ENCODE data around the gene CEP85L.

Gene CEP85L

GRCh38 chr6:118651282-118652050 lies at the start of gene CEP85L:
CEP85L (minus strand) TSS chr6:118651591; CDS start chr6:118651269, 322 bp downstream.
- peak; percentile 77 to 82 for DNase-seq (ENCODE audit: low read depth in 2 of 2)

- DNase-seq (ENCODE audit: low read depth in 2 of 2) = no peak
Observed at GRCh38 chr6:118700531-118700930, 49.1 kb upstream of the CEP85L start.

DNA sequence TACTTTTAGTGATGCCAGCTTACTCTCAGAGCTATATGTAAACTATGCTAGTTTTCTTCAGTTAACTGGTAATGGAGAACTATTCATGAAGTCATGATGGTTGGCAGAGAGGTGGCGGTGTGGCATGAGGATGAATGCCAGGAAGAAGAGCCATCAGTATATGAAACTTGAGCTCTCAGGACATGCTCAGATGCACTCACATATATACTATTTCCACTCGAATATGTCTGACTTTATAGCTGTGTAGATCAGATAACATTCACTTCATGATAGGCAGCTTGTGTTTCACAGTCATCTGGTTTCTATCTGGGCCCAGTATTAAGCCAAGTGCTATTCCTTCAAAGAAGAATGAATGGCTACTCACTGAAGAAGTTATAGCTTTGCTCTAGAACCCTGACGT lies 46.2 kb upstream of the CEP85L start:
- no peak for DNase-seq (ENCODE audit: low read depth in 2 of 2)

DNA sequence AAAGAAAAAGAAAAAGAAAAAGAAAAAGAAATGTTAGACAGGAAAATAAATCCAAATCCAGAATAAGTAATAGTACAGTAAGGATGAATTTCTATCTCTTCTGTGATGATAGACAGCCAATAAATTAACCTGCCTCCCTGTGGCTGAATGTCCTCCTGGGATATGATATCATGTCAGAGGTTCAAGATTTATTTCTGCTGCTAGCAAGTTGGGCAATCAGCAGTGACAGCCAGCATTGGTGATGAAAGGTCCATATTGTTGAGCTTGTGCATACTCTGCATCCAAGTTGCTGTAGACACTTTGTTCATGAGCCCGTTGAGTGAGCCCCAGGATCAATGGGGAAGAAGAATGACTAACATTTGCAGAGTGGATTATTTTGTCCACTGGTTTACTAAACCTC lies 44.9 kb upstream of the CEP85L start:
- no peak for DNase-seq (ENCODE audit: low read depth in 2 of 2)

- no peak for DNase-seq (ENCODE audit: low read depth in 2 of 2)
Observed at GRCh38 chr6:118693562-118693961, 42.2 kb upstream of the CEP85L start.

DNA sequence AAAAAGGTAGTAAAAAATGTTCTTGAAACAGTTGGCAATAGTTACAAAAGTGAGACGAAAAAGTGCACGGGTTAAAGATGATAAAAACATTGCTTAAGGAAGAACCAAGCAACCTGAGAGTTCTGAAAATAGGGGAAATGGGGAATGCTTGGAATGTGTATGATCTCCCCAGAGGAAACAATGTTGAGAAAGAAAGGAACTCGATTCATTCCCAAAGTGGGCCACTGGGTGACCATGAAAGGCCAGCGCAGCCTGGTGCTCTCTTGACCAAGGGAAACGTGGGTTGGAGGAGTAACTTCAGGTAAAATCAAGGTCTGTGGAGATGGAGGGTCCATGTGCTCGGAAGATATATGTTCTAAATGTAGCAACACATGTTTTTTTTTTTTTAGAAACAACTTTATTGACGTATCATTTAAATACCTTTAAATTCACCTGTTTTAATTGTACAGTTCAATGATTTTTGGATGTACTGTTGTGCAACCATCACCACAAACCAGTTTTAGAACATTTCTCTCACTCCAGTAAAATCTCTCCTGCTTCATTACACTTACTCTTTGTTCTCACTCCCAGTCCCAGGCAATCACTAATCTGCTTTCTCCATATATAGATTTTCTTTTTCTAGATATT lies 34.5 kb upstream of the CEP85L start:
- DNase-seq (ENCODE audit: low read depth in 2 of 2) = no peak

GRCh38 chr6:118683881-118684872 lies 32.8 kb upstream of the CEP85L start:
- DNase-seq (ENCODE audit: low read depth in 2 of 2) = no peak

GRCh38 chr6:118680452-118681095 lies 29.2 kb upstream of the CEP85L start:
- DNase-seq (ENCODE audit: low read depth in 2 of 2) = no peak

GRCh38 chr6:118679327-118679901 lies 28.0 kb upstream of the CEP85L start:
- no peak for DNase-seq (ENCODE audit: low read depth in 2 of 2)

DNA sequence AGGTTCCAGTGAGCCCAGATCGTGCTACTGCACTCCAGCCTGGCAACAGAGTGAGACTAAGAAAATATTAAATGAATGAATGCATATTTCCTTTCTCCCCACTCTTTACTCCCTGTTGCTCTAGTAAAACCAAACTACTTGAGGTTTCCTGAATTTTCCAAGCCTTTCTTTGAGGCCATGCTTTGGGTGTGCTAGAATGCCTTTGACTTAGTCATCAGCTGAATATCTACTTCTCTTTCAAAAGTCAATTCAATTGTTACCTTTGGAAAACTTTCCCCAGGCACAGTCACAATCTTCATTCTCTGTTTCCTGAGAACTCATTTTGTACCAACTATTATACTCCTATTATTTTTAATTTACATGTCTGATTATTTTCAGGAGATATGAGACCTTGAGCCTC lies 27.5 kb upstream of the CEP85L start:
- no peak for DNase-seq (ENCODE audit: low read depth in 2 of 2)

- DNase-seq (ENCODE audit: low read depth in 2 of 2) = no peak
Observed at GRCh38 chr6:118677193-118677592, 25.8 kb upstream of the CEP85L start.

GRCh38 chr6:118675225-118675624 lies 23.8 kb upstream of the CEP85L start:
- DNase-seq (ENCODE audit: low read depth in 2 of 2) = no peak

DNA sequence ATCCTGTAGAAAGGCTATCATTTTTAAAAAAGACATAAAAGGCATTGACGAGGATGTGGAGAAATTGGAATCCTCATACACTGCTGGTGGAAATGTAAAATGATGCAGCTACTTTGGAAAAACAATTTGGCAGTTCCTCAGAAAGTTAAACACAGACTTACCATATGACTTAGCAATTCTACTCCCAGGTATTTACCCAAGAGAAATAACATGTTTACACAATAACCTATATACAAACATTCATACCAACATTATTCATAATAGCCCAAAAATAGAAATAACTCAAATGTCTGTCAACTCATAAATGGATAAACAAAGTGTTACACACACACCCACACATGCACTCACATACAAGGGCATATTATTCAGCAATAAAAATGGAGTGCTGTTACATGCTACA lies 23.4 kb upstream of the CEP85L start:
- DNase-seq (ENCODE audit: low read depth in 2 of 2) = no peak

DNA sequence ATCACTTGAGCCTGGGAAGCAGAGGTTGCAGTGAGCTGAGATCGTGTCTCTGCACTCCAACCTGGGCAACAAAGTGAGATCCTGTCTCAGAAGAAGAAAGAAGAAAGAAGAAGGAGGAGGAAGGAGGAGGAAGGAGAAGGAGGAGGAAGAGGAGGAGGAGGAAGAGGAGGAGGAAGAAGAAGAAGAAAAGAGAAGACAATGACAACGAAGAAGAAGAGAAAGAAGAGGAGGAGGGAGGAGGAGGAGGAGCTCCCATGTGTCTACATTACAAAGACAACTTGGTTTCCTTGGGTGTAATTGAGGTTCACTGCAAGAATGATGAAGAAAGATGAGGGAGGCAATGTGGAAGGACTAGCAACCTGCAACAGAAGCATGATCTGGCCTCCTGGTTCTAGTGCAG lies 21.3 kb upstream of the CEP85L start:
- DNase-seq (ENCODE audit: low read depth in 2 of 2) = no peak

DNA sequence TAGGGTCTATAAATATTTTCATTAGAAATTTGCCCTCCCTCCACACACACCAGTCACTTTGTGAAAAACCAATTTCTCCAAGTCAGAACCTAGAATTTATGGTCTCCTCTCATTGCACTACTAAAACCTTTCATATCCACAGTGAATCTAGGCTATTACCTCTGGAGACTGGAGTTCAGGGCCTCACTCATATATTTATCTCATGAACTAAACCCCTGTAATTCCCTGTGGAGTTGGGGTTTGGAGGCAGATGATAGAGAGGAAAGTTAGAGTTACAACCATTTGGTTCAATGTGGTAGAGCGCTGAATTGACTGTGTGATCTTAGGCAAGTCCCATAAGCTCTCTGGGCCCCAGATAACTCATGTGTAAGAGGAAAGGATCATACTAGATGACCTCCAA lies 18.2 kb upstream of the CEP85L start:
- no peak for DNase-seq (ENCODE audit: low read depth in 2 of 2)

DNA sequence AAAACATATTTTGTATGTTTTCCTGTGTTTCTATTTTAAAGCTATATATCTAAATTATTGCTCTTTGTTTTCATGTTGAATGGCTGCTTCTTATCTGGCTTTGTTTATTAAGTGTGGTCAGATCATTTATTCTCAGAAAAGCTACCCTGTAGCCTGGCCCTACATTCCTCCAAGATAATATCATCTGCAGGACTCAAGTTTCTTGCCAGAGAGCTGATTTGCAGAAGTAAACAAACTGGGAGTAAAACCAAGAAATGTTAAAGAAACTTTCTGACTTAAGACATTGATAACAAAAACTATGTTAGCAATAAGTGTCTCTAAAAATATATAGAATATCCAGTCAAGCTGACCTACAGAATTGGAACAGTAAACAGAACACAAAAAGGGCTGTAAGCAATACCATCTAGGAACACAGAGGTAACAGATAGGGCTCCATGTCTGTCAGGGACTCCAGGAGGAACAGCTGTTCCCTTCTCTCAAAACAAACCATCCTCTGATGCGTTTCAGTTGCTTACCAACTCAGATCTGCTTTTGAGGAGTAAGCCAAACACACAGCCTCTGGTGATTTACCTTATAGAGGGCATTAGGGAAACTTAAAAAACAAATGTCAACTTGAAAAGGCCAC lies 17.5 kb upstream of the CEP85L start:
- no peak for DNase-seq (ENCODE audit: low read depth in 2 of 2)

GRCh38 chr6:118667988-118668387 lies 16.6 kb upstream of the CEP85L start:
- DNase-seq (ENCODE audit: low read depth in 2 of 2) = no peak

DNA sequence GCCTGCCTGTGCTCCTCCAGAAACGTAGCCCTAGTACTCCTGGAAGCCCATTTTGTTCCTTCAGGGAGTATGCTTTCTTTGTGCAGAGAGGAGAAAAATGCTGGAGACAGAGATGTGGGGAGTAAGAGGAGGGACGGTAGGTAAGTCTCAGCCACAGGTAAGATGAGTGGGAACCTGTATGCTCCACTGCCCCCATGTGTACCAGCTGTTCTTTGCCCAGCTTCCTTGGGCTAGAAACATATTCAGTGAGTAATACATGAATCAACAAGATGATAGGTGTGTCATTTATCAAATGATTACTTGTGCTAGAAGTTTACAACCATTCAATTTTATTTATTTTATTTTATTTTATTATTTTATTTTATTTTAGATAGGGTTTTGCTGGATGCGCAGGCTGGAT lies 13.6 kb upstream of the CEP85L start:
- no peak for DNase-seq (ENCODE audit: low read depth in 2 of 2)

DNA sequence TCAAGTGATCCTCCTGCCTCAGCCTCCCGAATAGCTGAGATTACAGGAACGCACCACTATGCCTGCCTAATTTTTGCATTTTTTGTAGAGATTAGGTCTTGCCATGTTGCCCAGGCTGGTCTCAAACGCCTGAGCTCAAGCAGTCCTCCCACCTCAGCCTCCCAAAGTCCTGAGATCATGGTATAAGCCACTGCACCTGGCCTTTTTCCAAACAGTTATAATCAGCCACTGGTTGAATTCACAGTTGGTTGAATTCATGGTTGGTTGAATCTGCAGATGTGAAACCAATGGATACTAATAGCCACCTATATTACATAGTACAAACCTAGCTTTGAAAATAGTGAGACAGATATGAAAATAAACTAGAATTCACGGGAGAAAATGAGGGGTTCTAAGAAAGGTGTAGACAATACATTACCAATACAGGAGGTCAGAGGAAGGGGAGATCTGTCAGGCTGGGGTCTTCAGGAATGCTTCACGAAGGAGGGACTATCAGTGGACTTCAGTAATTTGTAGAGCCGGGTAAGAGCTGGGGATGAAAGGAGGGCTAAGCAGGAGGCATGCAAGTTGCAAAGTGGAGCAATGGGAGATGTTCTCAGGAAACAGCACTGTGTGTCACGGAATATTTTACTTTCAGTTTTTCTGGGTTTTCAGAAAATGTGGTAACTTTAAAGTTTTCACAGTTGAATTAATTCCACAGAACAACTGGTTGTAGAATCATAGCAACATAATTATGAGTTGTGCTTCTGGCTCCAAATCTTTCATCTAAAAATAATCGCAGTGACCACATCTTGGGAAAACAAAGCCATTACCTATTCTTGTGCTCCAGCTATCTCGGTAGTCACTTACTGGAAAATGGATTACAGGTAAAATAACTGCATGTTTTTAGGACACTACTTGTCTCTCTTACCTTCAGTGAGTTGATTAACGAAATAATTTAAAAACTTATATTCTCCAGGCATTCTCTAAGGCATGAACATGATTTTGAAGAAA lies 12.9 kb upstream of the CEP85L start:
- no peak for DNase-seq (ENCODE audit: low read depth in 2 of 2)

GRCh38 chr6:118661831-118662230 lies 10.4 kb upstream of the CEP85L start:
- no peak for DNase-seq (ENCODE audit: low read depth in 2 of 2)
